ENCODE data around the gene RRAS2. TPM values are rescaled to one million over a fixed set of nuclear protein-coding genes. Genes with fewer than 3 reads are reported as not detected.
"Not testable (repeated sequence)": the region's sequence is repeated elsewhere in the genome, so short reads cannot be mapped to it uniquely, and the experiment has no call there.

The RRAS2 gene
- total RNA-seq, 1 experiment from 2014 or later, result 158 TPM

DNA sequence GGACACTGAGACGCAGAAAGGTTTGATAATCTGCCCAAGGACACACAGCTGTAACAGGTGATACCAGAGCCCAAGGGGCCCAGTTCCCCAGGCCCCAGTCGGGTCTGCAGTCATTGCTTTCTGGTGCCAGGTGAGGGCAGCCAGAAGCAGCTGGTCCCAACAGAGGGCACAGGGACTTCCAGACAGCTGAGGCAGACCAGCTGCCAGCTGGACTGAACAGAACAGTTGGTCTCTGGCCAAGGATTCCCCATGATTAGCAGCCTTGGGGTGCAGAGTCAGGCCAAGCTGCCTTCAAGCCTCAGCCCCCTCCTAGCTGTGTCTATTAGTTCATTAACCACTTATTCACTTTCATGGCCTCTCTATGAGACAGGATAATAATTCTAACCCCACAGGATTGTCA, 105.6 kb downstream of the RRAS2 start:
- Histone ChIP-seq H3K23ac (ENCODE audit: insufficient read length, low read depth, low read length) (no peak overlapping the region), H3K9me3 (ENCODE audit: control insufficient read depth, low read depth, low read length) (no peaks in the 10 kb centered on the region), H4K20me1 (ENCODE audit: control insufficient read depth, insufficient read depth, insufficient read length) (no peaks in the 10 kb centered on the region), H3K9ac (ENCODE audit: extremely low read depth, insufficient read length, low read length) (no peak overlapping the region), H2BK120ac (ENCODE audit: low read depth, low read length, poor library complexity, severe bottlenecking) (no peak overlapping the region), H3K56ac (ENCODE audit: insufficient read length, low read depth, low read length) (no peak overlapping the region), H2BK12ac (ENCODE audit: insufficient read length, low read depth, low read length) (no peak overlapping the region), H3K27me3 (ENCODE audit: insufficient read depth, low read length) (no peaks in the 10 kb centered on the region), H3K23me2 (ENCODE audit: insufficient read length, low read depth, low read length, poor library complexity, severe bottlenecking) (no peaks in the 10 kb centered on the region), H2BK20ac (ENCODE audit: low read depth, low read length, poor library complexity, severe bottlenecking) (no peak overlapping the region), H3K14ac (ENCODE audit: insufficient read depth, low read length) (no peak overlapping the region), H4K5ac (ENCODE audit: insufficient read length, low read depth, low read length) (no peak overlapping the region), H3K4me2 (ENCODE audit: insufficient read depth, insufficient read length, low read length) (no peak overlapping the region), H3K79me1 (ENCODE audit: insufficient read depth, low read depth, low read length, poor library complexity, severe bottlenecking) (no peaks in the 10 kb centered on the region), H4K8ac (replicated peaks; ENCODE audit: insufficient read length, low read depth, low read length) (no peak overlapping the region), H3K4ac (ENCODE audit: low read depth, low read length) (no peak overlapping the region), H3K27ac (ENCODE audit: insufficient read length, low read depth, low read length) (no peak overlapping the region), H3T11ph (ENCODE audit: low read length) (no peak overlapping the region), H4K91ac (ENCODE audit: insufficient read length, low read depth, low read length) (no peak overlapping the region), H2AK5ac (ENCODE audit: insufficient read length, low read length) (no peak overlapping the region), H3K4me1 (ENCODE audit: insufficient read depth, low read length) (peaks cover 3% of the 10 kb centered on the region; the same call in 1 of the 2 replicates), H3K79me2 (ENCODE audit: insufficient read depth, low read length) (no peaks in the 10 kb centered on the region), H2BK15ac (ENCODE audit: low read depth, low read length) (no peak overlapping the region), H2AFZ (ENCODE audit: low read length) (no peak overlapping the region), H2BK5ac (ENCODE audit: insufficient read length, low read length) (no peak overlapping the region), H3K18ac (ENCODE audit: insufficient read length, low read depth, low read length) (no peak overlapping the region)
- Mint-ChIP-seq H3K27ac (no peak overlapping the region), H3K4me3 (no peak overlapping the region), H3K27me3 (ENCODE audit: low read depth) (peaks cover 3% of the 10 kb centered on the region), H3K9me3 (no peaks in the 10 kb centered on the region), H3K36me3 (ENCODE audit: insufficient read depth in 1 of 3, low read depth in 3 of 3) (no peaks in the 10 kb centered on the region), H3K4me1 (peaks cover 9% of the 10 kb centered on the region in 2 experiments)
- no peak for DNase-seq
- TF ChIP-seq, protein P1, sequence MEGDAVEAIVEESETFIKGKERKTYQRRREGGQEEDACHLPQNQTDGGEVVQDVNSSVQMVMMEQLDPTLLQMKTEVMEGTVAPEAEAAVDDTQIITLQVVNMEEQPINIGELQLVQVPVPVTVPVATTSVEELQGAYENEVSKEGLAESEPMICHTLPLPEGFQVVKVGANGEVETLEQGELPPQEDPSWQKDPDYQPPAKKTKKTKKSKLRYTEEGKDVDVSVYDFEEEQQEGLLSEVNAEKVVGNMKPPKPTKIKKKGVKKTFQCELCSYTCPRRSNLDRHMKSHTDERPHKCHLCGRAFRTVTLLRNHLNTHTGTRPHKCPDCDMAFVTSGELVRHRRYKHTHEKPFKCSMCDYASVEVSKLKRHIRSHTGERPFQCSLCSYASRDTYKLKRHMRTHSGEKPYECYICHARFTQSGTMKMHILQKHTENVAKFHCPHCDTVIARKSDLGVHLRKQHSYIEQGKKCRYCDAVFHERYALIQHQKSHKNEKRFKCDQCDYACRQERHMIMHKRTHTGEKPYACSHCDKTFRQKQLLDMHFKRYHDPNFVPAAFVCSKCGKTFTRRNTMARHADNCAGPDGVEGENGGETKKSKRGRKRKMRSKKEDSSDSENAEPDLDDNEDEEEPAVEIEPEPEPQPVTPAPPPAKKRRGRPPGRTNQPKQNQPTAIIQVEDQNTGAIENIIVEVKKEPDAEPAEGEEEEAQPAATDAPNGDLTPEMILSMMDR (conservative IDR thresholded peaks at IDR 0.05), result no peak
- no CpG with 5 or more reads among the region's 2 CpGs for WGBS (ENCODE audit: extremely low coverage, insufficient read length, low lambda C conversion rate)

DNA sequence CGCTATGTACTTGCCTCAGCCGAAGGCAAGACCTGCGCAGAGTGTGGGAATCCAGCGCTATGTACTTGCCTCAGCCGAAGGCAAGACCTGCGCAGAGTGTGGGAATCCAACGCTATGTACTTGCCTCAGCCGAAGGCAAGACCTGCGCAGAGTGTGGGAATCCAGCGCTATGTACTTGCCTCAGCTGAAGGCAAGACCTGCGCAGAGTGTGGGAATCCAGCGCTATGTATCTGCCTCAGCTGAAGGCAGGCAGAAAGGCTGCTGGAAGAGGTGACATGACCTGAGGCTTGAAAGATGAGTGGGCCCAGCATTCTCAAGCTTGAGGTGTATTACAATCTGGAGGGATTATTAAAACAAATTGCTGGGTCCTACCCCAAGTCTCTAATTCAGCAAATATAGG, 106.5 kb downstream of the RRAS2 start:
- peaks cover 16 to 18% of the 10 kb centered on the region in 2 experiments for H3K4me1 Mint-ChIP-seq

More for the DNA sequence above, 106.5 kb downstream of the RRAS2 start:
- not testable (repeated sequence) for H3K4me1 ChIP-seq (ENCODE audit: insufficient read depth, low read length); H4K5ac ChIP-seq (ENCODE audit: insufficient read length, low read depth, low read length); H3K79me1 ChIP-seq (ENCODE audit: insufficient read depth, low read depth, low read length, poor library complexity, severe bottlenecking); H2BK120ac ChIP-seq (ENCODE audit: low read depth, low read length, poor library complexity, severe bottlenecking); H3K14ac ChIP-seq (ENCODE audit: insufficient read depth, low read length); H3K9me3 Mint-ChIP-seq; H3K27me3 Mint-ChIP-seq (ENCODE audit: low read depth); DNase-seq; H2BK12ac ChIP-seq (ENCODE audit: insufficient read length, low read depth, low read length); H3K27me3 ChIP-seq (ENCODE audit: insufficient read depth, low read length); H3K23me2 ChIP-seq (ENCODE audit: insufficient read length, low read depth, low read length, poor library complexity, severe bottlenecking); H3K4me3 Mint-ChIP-seq; H3K36me3 Mint-ChIP-seq (ENCODE audit: insufficient read depth in 1 of 3, low read depth in 3 of 3); H3K23ac ChIP-seq (ENCODE audit: insufficient read length, low read depth, low read length); H2AFZ ChIP-seq (ENCODE audit: low read length); H3K18ac ChIP-seq (ENCODE audit: insufficient read length, low read depth, low read length); H2BK20ac ChIP-seq (ENCODE audit: low read depth, low read length, poor library complexity, severe bottlenecking); H4K91ac ChIP-seq (ENCODE audit: insufficient read length, low read depth, low read length); H2AK5ac ChIP-seq (ENCODE audit: insufficient read length, low read length); H2BK15ac ChIP-seq (ENCODE audit: low read depth, low read length); H3T11ph ChIP-seq (ENCODE audit: low read length); H3K27ac Mint-ChIP-seq; H3K27ac ChIP-seq (ENCODE audit: insufficient read length, low read depth, low read length); H4K20me1 ChIP-seq (ENCODE audit: control insufficient read depth, insufficient read depth, insufficient read length); H4K8ac ChIP-seq (replicated peaks; ENCODE audit: insufficient read length, low read depth, low read length); H2BK5ac ChIP-seq (ENCODE audit: insufficient read length, low read length); H3K4ac ChIP-seq (ENCODE audit: low read depth, low read length); H3K79me2 ChIP-seq (ENCODE audit: insufficient read depth, low read length); H3K9ac ChIP-seq (ENCODE audit: extremely low read depth, insufficient read length, low read length); H3K4me2 ChIP-seq (ENCODE audit: insufficient read depth, insufficient read length, low read length); H3K56ac ChIP-seq (ENCODE audit: insufficient read length, low read depth, low read length); H3K9me3 ChIP-seq (ENCODE audit: control insufficient read depth, low read depth, low read length)
- no CpG with 5 or more reads among the region's 12 CpGs for WGBS (ENCODE audit: extremely low coverage, insufficient read length, low lambda C conversion rate)

Data from H9 (cell line).